GM12874 (cell line): ENCODE results near the gene RUNDC1.

Experiments used
- CTCF ChIP-seq: IDR thresholded peaks from 2 replicates; pipeline ENCODE4 v1.5.1; 2011; ENCODE audit warnings: low read depth, mild to moderate bottlenecking, control low read depth, low read length, moderate library complexity; ENCODE audit not compliant: insufficient read depth

Gene RUNDC1

GRCh38 chr17:43033948-43034881, 53.9 kb downstream of the RUNDC1 start:
- TF ChIP-seq CTCF: no peak

- no peak for TF ChIP-seq CTCF
Observed at GRCh38 chr17:43034894-43035293, 54.5 kb downstream of the RUNDC1 start.

- TF ChIP-seq CTCF: no peak
Observed at GRCh38 chr17:43039646-43040045, 59.3 kb downstream of the RUNDC1 start.

DNA sequence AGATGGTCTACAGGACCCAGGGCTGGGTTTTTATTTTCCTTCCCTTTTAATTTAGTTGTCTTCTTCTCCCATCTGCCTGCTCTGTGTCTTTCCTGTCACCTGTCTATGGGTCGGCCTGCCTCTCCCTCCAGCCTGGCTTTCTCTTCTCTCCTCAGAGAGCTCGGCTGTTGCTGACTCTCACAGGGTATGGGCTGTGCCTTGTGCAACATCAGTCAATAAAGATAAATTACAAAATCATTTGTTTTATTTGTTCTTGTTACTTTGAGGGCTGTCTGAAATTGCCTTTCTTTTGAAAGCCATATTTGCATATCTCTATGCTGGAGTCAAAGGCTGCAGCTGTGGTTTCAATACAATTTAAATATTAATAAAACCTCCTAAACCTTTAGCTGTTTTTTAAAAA, 60.3 kb downstream of the RUNDC1 start:
- no peak for TF ChIP-seq CTCF

DNA sequence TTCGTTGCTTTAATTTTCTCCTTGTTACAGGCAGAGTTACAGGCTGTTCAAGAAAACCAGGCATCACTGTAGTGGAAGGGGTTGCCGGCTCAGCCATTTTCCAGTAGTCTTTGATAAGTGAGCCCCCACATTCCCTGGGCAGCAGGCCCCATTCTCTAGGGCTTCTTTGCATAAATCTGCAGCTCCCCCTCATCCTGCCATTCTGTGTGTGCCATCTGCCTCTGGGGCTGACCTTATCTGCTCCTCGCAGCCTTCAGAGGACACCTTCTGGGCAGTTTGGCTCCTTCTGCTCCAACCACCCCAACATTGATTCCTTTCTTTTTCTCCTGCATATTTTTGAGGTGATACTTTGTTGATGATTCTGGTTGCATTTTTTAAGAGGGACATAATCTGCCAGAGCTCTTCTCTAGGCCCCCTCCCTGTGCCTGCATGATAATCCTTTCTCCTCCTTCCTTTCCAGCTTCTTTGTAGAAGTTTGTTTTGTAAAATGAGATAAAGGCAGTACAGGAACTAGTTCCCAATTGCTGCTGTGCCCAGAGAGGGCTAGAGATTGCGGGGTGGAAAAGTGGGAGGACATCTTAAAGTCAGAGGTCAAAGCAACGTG, 61.8 kb downstream of the RUNDC1 start:
- TF ChIP-seq CTCF: no peak
